ENCODE measurements around the gene BMP8B.
A peak's percentile ranks its signal among the peaks of the same experiment; 100 is the strongest.

BMP8B gene

DNA sequence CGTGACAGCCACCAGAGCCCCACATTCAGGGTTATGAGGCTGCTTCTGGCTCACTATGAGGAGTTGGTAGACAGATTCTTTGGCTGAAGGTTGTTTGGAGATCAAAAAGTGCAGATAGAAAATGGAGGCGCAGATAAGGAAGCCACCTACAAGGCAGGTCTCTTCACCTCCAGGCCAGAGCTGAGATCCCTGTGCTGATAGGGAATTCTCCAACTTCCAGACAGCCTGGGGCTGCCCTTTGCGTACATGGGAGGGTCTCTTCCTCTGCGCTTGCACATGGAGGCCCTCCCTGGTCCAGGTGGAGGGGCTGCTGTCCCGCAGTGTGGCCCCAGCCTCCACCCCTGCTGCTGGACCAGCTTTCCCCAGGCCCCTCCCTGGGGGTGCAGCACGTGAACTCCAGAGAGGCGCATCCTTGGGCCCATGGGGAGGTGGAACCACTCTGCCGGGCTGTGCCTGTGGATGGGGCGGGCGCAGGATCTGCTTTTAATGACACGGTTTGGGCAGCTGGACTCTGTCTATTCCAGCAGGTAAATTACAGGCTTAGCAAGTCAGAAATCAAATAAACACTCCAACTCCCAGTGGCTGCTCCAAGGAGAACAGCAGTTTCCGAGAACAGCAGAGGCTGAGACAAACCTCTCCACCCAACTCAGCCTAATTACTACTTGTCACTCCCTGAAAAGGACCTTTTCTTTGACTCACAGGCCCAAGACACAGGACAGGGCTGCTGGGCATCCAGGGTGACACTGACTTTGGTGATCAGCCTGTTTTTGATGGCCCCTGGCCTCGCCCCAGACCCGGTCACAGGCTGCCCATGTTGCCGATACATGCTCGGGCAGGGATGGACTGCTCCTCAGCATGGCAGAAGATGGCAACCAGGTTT is 29.9 kb downstream of the BMP8B start:
- no peak for DNase-seq (ENCODE audit: low read depth)

DNA sequence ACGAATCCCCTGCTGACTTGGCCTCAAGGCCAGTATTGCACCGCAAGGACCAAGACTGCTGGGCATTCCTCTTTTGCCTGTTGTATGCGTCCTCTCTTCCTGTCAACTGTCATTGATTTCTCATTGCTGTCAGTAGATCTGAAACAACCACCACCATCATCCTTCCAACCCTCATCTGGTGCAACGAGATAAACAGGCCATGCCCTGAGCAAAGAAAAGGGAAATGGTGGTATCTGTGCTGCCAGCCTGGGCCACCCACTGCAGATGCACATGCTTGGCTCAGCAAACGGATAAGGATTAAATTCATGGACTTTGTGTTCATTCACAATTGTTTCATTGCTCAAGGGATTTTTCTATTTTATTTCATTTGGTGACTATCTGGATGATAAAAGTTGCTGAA is 31.2 kb downstream of the BMP8B start:
- DNase-seq (ENCODE audit: low read depth), result no peak

DNA sequence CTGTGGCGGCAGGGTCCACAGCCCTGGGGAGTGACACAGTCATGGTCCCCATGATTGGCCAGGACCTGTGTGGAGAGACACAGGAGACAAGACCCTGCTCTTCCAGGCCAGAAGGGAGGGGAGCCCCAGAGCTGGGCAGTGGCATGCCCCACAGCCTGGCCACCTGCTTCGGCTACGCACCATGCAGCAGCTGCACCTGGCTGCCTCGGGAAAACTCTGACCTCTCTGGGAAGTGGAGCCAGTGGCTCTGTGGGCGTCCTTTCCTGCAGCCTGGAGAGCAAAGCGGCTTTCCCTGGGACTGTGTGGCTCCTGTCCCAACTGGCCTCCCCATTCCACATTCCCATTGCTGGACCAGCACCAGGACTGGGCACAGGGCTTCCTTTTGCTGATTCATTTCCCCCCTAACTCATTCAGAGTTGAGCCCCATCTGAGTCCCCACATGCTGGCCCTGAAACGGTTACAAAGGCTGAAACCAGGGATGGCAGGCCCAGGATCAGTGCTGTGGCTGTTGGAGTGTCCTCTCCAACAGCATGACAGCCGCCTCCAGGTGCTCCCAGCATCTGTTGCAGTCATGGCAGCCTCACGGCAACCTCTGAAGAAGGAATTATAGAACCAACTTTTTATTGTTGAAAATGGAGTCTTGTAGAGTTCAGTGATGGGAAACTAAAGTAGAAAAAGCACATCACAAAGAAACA is 32.6 kb downstream of the BMP8B start:
- no peak for DNase-seq (ENCODE audit: low read depth)

DNA sequence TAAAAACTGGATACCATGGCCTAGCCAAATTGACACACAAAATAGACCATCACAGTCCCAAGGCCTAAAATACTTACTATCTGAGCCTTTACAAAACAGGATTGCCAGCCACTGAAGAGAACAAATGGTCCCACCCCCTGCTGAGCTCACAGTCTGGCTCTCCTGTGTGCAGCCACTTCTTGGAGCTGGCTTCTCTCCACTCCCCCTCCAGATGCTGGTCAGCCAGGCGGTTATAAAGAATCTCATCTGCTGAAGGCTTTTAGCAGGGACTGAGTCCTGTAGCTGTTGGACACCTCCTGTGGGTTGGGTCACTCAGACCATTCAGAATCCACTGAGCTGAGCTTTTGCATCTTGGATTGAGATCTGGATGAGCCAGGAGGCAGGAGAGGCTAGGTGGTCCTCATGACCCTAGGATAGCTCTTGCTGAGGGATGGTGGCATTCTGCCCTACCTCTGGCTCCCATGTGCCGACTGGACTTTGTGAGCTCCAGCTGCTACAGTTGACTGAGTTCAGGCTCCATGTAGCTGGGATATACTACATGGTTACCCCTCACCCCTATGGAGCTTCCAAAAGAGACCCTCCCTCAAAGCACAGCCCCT is 33.7 kb downstream of the BMP8B start:
- no peak for DNase-seq (ENCODE audit: low read depth)

DNA sequence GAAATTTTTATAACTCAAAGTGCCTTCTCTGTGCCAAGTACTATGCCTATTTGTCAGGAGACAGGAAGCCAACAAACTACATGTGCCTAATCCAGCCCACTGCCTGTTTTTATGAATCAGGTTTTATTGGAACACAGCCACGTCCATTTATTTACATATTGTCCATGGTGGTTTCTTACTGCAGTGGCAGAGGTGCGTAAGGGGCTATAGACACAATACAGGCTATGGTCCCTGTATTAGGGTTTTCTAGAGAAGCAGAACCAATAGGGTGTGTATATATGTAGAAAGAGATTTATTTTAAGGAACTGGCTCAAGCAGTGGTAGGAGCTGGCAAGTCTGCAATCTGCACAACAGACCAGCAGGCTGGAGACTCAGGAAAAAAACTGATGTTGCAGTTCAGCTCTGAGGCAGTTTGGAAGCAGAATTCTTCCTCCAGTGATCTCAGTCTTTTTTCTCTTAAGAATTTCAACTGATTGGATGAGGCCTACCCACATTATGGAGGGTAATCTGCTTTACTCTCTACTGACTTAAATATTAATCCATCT is 34.6 kb downstream of the BMP8B start:
- no peak for DNase-seq (ENCODE audit: low read depth)

DNA sequence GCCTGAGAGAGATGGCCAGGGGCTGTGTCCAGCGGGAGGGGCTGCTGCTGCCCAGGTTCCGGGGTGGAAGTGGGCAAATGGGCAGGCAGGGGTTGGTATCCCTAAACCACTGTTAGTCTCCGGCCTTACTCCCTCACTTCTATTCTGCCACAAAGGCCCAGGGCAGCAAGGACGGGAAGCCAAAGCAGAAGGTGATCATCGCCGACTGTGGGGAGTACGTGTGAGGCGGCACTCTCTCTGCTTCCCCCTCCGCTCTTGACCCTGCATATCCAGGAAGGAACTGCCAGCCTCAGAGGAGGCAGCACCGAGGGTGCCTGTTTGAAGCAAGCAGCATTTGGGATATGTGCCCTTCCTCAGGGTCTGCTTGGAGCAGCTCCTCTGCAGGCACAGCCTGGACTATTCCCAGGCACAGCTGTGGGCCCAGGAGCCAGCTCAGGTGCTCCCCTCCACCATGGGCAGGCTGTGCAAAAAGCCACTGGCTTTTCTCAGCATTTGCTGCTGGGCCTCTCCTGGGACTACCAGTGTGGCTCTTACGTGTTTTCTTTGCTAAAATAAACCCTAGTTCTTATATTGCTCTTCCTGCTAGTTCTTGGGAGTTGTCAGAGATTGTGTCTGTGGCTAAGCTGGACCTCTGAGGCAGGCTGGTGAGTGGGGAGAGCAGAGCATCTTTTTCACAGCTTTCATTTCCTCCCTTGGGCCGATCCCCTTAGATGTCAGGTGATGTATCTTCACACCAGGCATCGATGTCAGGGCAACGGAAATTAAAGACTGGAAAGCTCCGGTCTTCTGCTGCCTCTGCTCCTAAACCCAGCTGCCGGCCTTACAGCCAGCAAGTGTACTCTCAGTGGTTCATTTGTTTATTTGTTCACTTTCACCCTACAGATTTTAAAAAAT is 35.3 kb downstream of the BMP8B start:
- no peak for DNase-seq (ENCODE audit: low read depth)

DNA sequence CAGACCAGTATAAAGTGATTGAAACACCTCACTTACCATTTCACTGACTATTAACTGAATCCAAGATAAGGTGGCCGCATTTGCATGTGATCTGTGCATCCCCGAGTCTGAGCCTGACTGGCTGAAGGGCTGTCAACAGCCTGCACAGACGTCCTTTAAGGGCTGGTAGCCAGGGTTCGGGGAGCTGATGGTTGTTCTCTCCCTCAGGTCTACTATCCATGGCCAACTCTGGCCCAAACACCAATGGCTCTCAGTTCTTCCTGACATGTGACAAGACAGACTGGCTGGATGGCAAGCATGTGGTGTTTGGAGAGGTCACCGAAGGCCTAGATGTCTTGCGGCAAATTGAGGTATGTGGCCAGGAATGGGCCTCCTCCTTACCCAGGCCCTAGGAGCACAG is 36.0 kb downstream of the BMP8B start:
- no peak for DNase-seq (ENCODE audit: low read depth)

DNA sequence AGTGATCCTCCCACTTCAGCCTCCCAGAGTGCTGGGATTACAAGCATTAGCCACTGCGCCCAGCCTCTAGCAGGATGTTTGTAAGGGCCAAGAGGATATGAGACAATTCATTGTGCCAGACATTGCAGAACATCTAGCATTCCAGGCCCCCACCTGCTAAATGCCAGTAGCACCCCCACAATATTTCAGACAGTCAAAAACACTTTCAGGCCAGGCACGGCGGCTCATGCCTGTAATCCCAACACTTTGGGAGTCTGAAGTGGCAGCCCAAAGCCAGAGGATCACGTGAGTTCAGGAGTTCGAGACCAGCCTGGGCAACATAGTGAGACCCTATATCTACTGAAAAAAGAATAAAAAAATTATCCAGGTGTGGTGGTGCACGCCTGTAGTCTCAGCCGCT is 37.1 kb downstream of the BMP8B start:
- DNase-seq (ENCODE audit: low read depth), result no peak

DNA sequence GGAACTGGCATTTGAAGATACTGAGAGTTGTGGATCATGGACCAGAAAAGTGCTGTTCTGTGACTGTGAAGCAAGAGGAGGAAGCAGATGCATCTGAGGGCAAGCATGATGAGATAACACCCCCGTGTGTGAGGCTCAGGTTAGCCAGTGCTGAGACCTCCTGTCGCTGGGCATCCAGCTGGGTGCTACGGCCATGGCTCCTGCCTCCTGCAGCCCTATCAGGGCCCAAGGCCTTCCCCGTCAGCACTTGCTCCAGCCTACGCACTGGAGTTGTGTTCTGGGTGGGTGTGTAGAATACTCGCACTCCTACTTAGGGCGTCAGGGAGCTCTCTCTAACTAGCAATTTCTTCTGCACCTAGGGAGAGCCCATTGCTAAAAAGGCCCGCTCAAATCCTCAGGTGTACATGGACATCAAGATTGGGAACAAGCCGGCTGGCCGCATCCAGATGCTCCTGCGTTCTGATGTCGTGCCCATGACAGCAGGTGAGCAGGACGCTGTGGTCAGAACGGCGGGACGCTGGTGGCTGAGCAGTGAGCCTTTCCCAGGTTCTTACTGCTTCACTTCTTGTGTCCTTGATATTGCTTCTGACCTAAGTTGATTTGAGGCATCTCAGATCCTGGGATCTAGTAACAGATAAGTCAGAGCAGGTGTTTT is 43.5 kb downstream of the BMP8B start:
- DNase-seq (ENCODE audit: low read depth), result no peak

DNA sequence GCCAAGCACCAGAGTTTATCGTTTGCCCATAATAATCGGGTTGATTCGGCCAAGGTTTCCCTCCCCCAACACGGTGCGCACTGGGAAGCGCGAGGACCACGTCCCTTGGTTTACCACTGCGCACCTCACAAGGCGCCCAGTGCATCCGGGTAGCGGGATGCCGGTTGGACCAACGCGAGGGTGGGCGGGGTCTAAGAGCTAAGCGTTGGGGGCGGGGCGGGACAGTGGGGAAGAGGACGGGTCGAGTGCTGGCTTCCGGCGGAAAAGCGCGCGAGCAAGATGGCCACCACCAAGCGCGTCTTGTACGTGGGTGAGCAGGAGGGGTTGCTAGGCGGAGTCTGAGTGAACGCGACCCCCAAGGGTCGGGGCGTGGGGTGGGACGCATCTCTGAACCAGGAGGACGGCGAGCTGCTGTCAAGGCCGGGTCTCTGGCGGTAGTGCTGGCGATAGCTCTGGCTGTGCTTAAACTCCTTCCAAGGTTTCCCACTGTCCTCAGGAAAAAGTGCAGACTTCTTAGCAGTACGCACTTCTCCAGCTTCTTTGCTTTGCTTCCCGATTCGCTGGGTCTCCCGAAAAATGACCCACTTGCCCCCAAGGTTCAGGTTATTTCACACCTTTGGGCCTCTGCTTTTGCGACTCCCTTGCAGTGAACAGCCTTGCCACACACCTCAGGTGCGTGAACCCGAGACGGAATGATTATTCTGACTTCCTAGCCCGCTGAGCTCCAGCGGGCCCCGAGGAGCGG is 49.9 kb downstream of the BMP8B start, which contains the start of gene PPIE:
Gene PPIE (plus strand): TSS at position 261 of the 745 bp plus-strand sequence. CDS start 19 bp downstream, at position 280.
- peak; percentile 40 for DNase-seq (ENCODE audit: low read depth)

DNA sequence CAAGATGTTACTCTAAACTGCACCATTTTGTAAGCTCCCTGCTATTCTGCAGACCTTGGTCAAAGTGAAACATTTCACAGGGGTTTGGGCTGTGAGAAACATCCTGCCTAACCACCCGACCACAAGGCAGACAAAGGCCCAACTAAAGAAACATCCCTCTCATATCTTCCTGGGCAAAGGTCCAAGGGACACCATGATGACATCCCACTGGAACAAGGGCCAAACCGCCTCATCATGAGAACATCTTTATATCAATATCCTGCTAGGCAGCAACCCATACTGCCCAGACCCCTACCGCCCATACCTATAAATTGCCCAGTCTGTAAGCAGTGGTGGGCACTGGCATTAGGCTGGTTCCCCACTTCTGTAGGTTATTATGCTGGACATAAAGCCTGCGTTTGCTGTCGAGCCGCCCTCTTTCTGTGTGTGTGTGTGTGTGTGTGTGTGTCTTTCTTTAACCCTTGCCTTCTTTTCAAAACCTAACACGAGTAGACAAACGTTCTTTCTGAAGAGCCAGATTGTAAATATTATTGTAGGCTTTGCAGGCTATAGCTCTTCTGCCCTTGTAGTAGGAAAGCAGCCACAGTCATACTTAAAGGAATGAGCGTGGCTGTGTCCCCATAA is 51.0 kb downstream of the BMP8B start:
- no peak for DNase-seq (ENCODE audit: low read depth)

DNA sequence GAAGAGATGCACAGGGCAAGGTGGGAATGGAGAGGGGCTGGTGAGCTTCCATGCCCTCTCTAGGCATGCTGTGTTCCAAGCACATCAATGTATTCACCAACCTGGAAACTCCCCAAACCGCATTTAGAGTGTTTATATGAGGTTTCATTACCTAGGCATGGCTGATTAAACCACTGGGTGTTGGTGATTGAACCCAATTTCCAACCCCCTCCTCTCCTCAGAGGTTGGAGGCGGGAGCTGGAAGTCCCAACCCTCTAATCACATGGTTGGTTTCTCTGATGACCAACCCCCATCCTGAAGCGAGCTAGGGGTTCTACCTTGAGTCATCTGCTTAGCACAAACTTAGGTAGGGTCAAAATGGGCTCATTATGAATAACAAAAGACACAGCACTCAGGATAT is 52.9 kb downstream of the BMP8B start:
- no peak for DNase-seq (ENCODE audit: low read depth)

DNA sequence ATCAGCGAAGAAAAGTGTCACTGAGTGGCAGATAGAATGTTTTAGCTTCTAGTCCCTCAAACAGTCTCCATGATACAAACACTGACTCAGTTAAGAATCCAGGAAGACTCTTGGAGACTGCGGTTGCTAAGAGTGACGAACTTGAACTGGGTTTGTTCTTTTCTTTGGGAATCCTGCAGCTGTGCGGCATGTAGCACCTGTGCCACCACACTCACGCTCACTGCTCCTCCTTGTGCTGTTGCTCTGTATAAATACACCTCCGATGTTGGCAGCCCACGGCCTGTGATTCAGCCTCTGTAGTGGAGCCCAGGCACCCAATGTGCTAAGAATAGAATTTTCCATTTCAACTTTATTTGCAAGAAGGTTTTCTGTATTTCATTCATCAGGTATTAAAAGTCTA is 55.5 kb downstream of the BMP8B start:
- DNase-seq (ENCODE audit: low read depth), result no peak

DNA sequence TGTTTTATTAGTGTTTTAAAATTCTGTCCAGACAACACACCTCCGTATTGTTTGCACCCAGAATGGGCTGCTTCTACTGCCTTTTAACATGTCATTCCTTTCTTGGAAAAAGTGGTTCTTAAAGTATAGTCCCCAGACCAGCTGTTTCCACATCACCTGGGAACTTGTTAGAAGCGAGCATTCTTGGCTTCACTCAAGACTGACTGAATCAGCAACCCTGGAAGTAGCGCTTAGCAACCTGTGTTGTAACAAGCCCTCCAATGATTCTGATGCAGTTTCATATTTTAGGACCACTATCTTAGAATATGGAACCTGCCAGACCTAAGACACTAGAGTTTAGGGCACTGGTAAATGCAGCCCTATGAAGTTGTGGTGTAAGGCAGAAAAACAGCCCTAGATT is 55.9 kb downstream of the BMP8B start:
- no peak for DNase-seq (ENCODE audit: low read depth)

DNA sequence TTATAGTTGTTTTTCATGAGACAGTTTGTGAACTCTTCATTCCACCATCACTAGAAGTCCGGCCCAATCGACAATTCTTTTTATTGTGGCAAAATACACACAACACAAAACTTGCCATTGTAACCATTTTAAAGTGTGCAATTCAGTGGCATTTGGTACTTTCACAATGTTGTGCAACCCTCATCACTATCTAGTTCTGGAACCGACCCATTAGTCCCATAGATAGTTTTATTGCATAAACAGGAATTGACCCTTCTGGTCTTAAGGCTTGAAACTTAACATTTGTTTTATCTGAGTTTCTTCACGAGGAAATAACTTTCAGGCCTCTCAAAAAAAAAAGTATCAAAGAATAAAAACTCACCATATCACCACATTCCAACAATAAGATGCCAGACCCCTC is 58.8 kb downstream of the BMP8B start:
- no peak for DNase-seq (ENCODE audit: low read depth)

DNA sequence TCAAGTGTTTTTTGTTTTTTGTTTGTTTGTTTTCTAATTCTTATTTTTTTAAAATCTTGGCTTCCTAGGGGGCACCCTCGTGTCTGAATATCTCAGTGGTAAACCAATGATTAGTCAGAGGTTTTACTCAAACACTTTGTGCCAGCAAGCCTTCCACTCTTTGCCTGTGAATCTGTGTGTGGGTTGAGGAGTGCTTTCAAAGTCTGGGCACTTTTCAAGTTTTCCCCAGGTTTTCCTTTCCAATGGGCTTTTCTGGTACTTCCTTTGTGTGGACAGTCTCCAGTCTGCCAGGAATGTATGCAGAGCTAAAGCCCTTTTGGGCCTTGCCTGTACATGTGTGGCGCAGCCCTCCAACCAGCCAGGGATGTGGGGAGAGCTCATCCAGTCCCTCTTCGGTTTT is 59.6 kb downstream of the BMP8B start:
- DNase-seq (ENCODE audit: low read depth), result no peak

DNA sequence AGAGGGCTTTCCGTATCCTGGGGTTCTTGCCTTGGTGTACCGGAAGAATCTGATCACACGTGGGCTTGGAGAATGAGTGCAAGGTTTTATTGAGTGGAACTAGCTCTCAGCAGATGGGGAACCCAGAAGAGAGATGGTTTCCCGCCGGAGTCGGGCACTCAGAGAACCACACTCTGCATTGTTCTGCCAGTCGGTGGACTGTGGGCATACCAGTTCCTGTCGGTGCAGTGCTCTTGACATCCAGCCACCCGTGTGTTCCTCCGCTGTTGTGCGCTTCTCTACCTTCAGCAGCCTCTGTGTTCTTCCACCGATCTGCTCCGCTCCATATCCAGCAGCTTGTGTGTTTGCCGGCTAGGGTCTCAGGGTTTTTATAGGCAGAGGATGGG is 60.7 kb downstream of the BMP8B start:
- no peak for DNase-seq (ENCODE audit: low read depth)

DNA sequence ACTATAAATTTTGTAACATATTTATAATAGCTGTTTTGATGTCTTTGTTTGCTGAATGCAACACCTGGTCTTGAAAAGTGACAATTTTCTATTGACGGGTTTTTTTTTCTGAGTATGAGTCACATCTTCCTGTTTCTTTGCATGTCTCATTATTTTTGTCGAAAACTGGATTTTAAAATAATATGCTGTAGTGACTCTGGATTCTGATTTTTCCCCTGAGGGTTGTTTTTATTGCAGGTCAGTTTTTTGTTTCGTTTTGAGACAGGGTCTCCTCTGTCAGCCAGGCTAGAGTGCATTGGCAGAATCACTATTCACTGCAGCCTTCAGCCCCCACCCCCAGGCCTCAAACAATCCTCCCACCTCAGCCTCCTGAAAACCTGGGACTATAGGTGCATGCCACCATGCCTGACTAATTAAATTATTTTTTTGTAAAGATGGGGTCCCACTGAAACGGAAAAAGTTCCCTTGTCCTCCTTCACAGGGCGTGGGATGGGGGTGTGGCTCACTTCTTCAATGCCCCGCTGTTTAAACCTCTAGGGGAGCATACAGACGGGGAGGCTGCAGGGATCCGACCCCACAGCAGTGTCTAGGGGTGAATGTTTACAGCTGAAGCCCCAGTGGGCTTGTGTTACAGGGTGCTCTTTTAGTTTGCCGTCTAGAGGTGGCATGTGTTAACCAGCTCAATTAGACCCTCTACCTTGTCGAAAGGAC is 61.3 kb downstream of the BMP8B start:
- no peak for DNase-seq (ENCODE audit: low read depth)

DNA sequence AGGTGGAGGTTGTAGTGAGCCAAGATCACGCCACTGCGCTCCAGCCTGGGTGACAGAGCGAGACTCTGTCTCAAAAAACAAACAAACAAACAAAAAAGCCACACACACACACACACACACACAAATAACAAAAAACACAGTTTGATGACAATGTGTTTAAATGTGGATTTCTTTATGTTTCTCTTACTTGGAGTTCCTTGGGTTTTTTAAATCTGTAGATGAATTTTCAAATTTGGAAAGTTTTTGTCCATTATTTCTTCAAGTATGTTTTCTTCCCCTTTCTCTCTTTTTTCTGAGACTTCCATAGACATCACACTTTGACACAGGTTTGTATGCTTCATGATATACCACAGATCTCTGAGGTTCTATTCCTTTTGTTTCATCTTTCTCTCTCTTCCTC is 62.1 kb downstream of the BMP8B start:
- DNase-seq (ENCODE audit: low read depth), result no peak
